ENCODE measurements around the gene NCAN. TPM values are rescaled to one million over a fixed set of nuclear protein-coding genes. Genes with fewer than 3 reads are reported as not detected.

NCAN gene
- total and polyA plus RNA-seq, 2 of the 8 experiments (the other 6 are each of a cell fraction or from before 2014, with no cell fraction given): 2.7 TPM

GRCh38 chr19:19204181-19204580, 7.6 kb upstream of the NCAN start:
- ChIA-PET CTCF (ENCODE audit: partially characterized antibody) (interaction anchor here (1.0 to 1.8 kb wide), 5 partner anchors 10 to 30 kb away, joined by 3 to 6 read pairs (median 3); no protein-coding TSS in a partner anchor), POLR2A (ENCODE audit: partially characterized antibody) (interaction anchor here (1.0 to 5.9 kb wide), 4 partner anchors 10 to 20 kb away, joined by 3 to 45 read pairs (median 24); partner anchors contain the start of genes BORCS8, NCAN and RFXANK)
- Histone ChIP-seq H3K36me3 (ENCODE audit: control insufficient read depth in 2 of 4, insufficient read depth in 4 of 4, low read length in 3 of 4) (peaks cover 0 to 10% (median 0%) of the 10 kb centered on the region in 4 experiments; a peak in 2 of 8 replicates), H4K20me1 (replicated peaks in 1 of 2; ENCODE audit: control insufficient read depth in 1 of 2, insufficient read depth in 2 of 2, low read length in 2 of 2) (peaks cover 2 to 13% of the 10 kb centered on the region in 2 experiments), H3K27ac (ENCODE audit: low read depth, low read length) (no peak overlapping the region), H3K79me2 (ENCODE audit: control insufficient read depth in 1 of 2, insufficient read depth in 2 of 2, low read length in 2 of 2) (no peaks in the 10 kb centered on the region), H2BK12ac (ENCODE audit: low read depth, low read length) (no peak overlapping the region), H2BK15ac (ENCODE audit: low read length) (no peak overlapping the region), H3K14ac (ENCODE audit: insufficient read length) (no peak overlapping the region), H3K23ac (ENCODE audit: insufficient read length) (no peak overlapping the region), H4K8ac (ENCODE audit: extremely low read depth, insufficient read depth, low read length) (no peak overlapping the region), H3K18ac (ENCODE audit: extremely low read depth, low read length) (no peak overlapping the region), H2AK5ac (ENCODE audit: low read depth, low read length) (no peak overlapping the region), H4K91ac (replicated peaks; ENCODE audit: insufficient read length, low read length) (no peak overlapping the region), H2BK120ac (replicated peaks; ENCODE audit: low read depth, low read length) (no peak overlapping the region), H3K27me3 (replicated peaks in 1 of 4; ENCODE audit: control insufficient read depth in 3 of 4, extremely low read depth in 1 of 4, insufficient read depth in 3 of 4, low read length in 3 of 4) (peaks cover 0 to 36% (median 34%) of the 10 kb centered on the region in 4 experiments; a peak in 6 of 7 replicates), H3K4me3 (ENCODE audit: extremely low read depth in 1 of 4, insufficient read depth in 2 of 4, low read depth in 3 of 4, low read length in 4 of 4) (no peak overlapping the region), H3K23me2 (ENCODE audit: low read depth, low read length) (peaks cover 11% of the 10 kb centered on the region), H4K5ac (ENCODE audit: insufficient read length, low read depth, low read length) (no peak overlapping the region), H3K56ac (replicated peaks; ENCODE audit: insufficient read length, low read depth, low read length) (no peak overlapping the region), H3K9ac (replicated peaks in 1 of 4; ENCODE audit: extremely low read depth in 1 of 4, low read depth in 3 of 4, low read length in 3 of 4) (no peak overlapping the region), H3K79me1 (ENCODE audit: low read depth, low read length) (no peaks in the 10 kb centered on the region; the same call in 1 of the 2 replicates), H3K4me1 (replicated peaks in 1 of 4; ENCODE audit: control insufficient read depth in 3 of 4, insufficient read depth in 4 of 4, low read length in 3 of 4) (peaks cover 0 to 6% (median 0%) of the 10 kb centered on the region in 4 experiments; a peak in 2 of 7 replicates), H2BK5ac (ENCODE audit: low read depth, low read length) (no peak overlapping the region), H3K4me2 (ENCODE audit: insufficient read depth in 1 of 2, low read depth in 2 of 2, low read length in 2 of 2) (no peak overlapping the region), H2AFZ (ENCODE audit: low read length) (no peak overlapping the region), H2BK20ac (ENCODE audit: low read length) (no peak overlapping the region), H3K4ac (replicated peaks; ENCODE audit: insufficient read length, low read depth, low read length) (no peak overlapping the region), H3K9me3 (ENCODE audit: insufficient read depth in 2 of 2, low read depth in 1 of 2, low read length in 1 of 2) (no peaks in the 10 kb centered on the region)
- 74% methylated on average over 13 of the region's 13 CpGs; no CpG with 5 or more reads in 1 of the 2 experiments for WGBS, 2 experiments (ENCODE audit: extremely low coverage in 1 of 2, insufficient coverage in 1 of 2, insufficient read length in 1 of 2, insufficient replicate concordance in 2 of 2, low coverage in 1 of 2, low lambda C conversion rate in 2 of 2, missing lambda C conversion rate in 1 of 2)
- FAIRE-seq (no peak), DNase-seq (ENCODE audit: low read depth in 1 of 2, low spot score in 2 of 2) (no peak)
- TF ChIP-seq TAF7 (optimal IDR thresholded peaks at IDR 0.05; ENCODE audit: borderline replicate concordance, low read depth, low read length) (no peak), RNF2 (IDR thresholded peaks at IDR 0.05; ENCODE audit: borderline replicate concordance, low read depth, low read length, missing control alignments, poor library complexity, severe bottlenecking) (no peak), JUN (IDR thresholded peaks at IDR 0.05; ENCODE audit: low read depth, low read length) (no peak), CBX8 (IDR thresholded peaks at IDR 0.05; ENCODE audit: borderline replicate concordance, low read depth, low read length) (no peak), CHD2 (IDR thresholded peaks at IDR 0.05; ENCODE audit: low read length) (no peak), CBX5 (IDR thresholded peaks at IDR 0.05; ENCODE audit: low read depth, low read length) (no peak), YY1 (IDR thresholded peaks at IDR 0.05; ENCODE audit: low read depth, low read length) (no peak), GTF2F1 (IDR thresholded peaks at IDR 0.05; ENCODE audit: borderline replicate concordance, low read depth, low read length) (no peak), JUND (IDR thresholded peaks at IDR 0.05; ENCODE audit: low read length) (no peak)
- TF ChIP-seq, protein P1, sequence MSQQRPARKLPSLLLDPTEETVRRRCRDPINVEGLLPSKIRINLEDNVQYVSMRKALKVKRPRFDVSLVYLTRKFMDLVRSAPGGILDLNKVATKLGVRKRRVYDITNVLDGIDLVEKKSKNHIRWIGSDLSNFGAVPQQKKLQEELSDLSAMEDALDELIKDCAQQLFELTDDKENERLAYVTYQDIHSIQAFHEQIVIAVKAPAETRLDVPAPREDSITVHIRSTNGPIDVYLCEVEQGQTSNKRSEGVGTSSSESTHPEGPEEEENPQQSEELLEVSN (IDR thresholded peaks at IDR 0.05): no peak
